Stomach (tissue), 9 donors: ENCODE data around the gene RBFOX1. TPM values are rescaled to one million over a fixed set of nuclear protein-coding genes. Genes with fewer than 3 reads are reported as not detected.

ENCODE experiments used
- DNase-seq, 2 donors: peaks; one replicate each; pipeline versions ENCODE4 v3.0.0 to v3.0.0-alpha.2; 2013 to 2019
- H3K27ac ChIP-seq, 5 donors: fragments of 200-600 bp in 4 of 5; sonication (generic) in 4 of 5; one replicate each; pipeline ENCODE4 v1.5.1; 2013 to 2019; ENCODE audit warnings: mild to moderate bottlenecking in 1 of 5, moderate library complexity in 1 of 5
- H3K27me3 ChIP-seq, 3 donors: fragments of 200-600 bp; sonication (generic); one replicate each; pipeline ENCODE4 v1.5.1; 2017 to 2019; ENCODE audit warnings: mixed run types in 1 of 3
- H3K36me3 ChIP-seq, 4 donors: fragments of 200-600 bp; sonication (generic); 1 replicate in 3 of 4; 2 replicates in 1 of 4; pipeline ENCODE4 v1.5.1; 2016 to 2019
- H3K4me1 ChIP-seq, 4 donors: fragments of 200-600 bp; sonication (generic); one replicate each; pipeline ENCODE4 v1.5.1; 2016 to 2019
- H3K4me3 ChIP-seq, 4 donors: fragments of 200-600 bp; sonication (generic) in 3 of 4; one replicate each; pipeline ENCODE4 v1.5.1; 2016 to 2019; ENCODE audit warnings: mild to moderate bottlenecking in 1 of 4
- H3K9me3 ChIP-seq, 4 donors: fragments of 200-600 bp; sonication (generic); one replicate each; pipeline ENCODE4 v1.5.1; 2016 to 2019
- CTCF ChIP-seq, 7 experiments: fragments of 450-650 bp in 4 of 7; fragments of 200-600 bp in 3 of 7; sonication (generic) in 3 of 7; IDR thresholded peaks; one replicate each; pipeline ENCODE4 v1.5.1; 2016 to 2019; ENCODE audit warnings: antibody characterized with exemption in 7 of 7, control low read depth in 2 of 7, mild to moderate bottlenecking in 1 of 7
- EP300 ChIP-seq: sonication (generic); formaldehyde crosslinking; IDR thresholded peaks from one replicate; pipeline ENCODE4 v1.6.1; 2017; ENCODE audit warnings: antibody characterized with exemption
- POLR2A ChIP-seq, 4 donors: fragments of 450-650 bp; IDR thresholded peaks; one replicate each; pipeline ENCODE4 v1.6.1; 2016; ENCODE audit warnings: antibody characterized with exemption in 4 of 4, control low read depth in 2 of 4, mild to moderate bottlenecking in 1 of 4, moderate library complexity in 1 of 4
- POLR2AphosphoS5 ChIP-seq, 3 donors: sonication (generic); formaldehyde crosslinking; IDR thresholded peaks; one replicate each; pipeline ENCODE4 v1.6.1; 2016; ENCODE audit warnings: antibody characterized with exemption in 3 of 3
- WGBS, 5 donors: extraction: QIAGEN DNeasy Blood & Tissue Kit in 3 of 5; methylation state at CpG; one replicate each; pipeline versions ENCODE4 v1.1.5 to v1.1.7; 2013 to 2018; 5-methylcytosine and 5-hydroxymethylcytosine counted together
- intact Hi-C: fragments of 100-400 bp; cut with DNase I; formaldehyde crosslinking; loops from one replicate; pipeline ENCODE4 v1.15.1; 2023; ENCODE audit warnings: low total_unique reads
- polyA plus RNA-seq, 3 donors: library from polyadenylated mRNA; stranded (reverse); fragments of 200-250 nt; gene quantifications; one replicate each; pipeline ENCODE4 v1.2.3, GENCODE V29; 2013
- total RNA-seq, 5 donors: library from RNA; depleted of rRNA; stranded (reverse); fragments of >200 nt; gene quantifications; one replicate each; pipeline versions ENCODE4 v1.1.0 to v1.2.3, GENCODE V29; 2014 to 2016
- donor health status: healthy with polysubstance abuse.
- donor health status: Bipolar disorder and iron deficiency.
- donor health status: healthy.

Gene RBFOX1
- total and polyA plus RNA-seq, 8 donors, result 0.03 to 20.9 (median 0.35) TPM; not detected in 4

GRCh38 chr16:7450440-7450839, 117.8 kb downstream of the RBFOX1 start:
- Histone ChIP-seq H3K27me3 (no peaks in the 10 kb centered on the region), H3K4me1 (no peaks in the 10 kb centered on the region), H3K36me3 (no peaks in the 10 kb centered on the region), H3K9me3 (peaks cover 0 to 11% (median 8%) of the 10 kb centered on the region in 4 donors), H3K4me3 (no peak overlapping the region), H3K27ac (no peak overlapping the region)
- 77 to 89% (median 81%) methylated on average over 7 of the region's 7 CpGs for WGBS, 5 donors
- intact Hi-C loops, result no loop called here
- TF ChIP-seq POLR2AphosphoS5 (IDR thresholded peaks at IDR 0.05) (no peak), POLR2A (IDR thresholded peaks at IDR 0.05) (no peak), EP300 (no peak), CTCF (IDR thresholded peaks at IDR 0.05) (no peak)
- DNase-seq, result no peak

- H3K27ac ChIP-seq, result no peak overlapping the region
- 29 to 67% (median 53%) methylated on average over 6 of the region's 6 CpGs for WGBS, 5 donors
- no peaks in the 10 kb centered on the region for H3K36me3 ChIP-seq
- no peaks in the 10 kb centered on the region for H3K27me3 ChIP-seq
- H3K4me3 ChIP-seq, result no peak overlapping the region
- no peak for TF ChIP-seq CTCF (IDR thresholded peaks at IDR 0.05)
- TF ChIP-seq POLR2A (IDR thresholded peaks at IDR 0.05), result no peak
- no peak for TF ChIP-seq EP300
- TF ChIP-seq POLR2AphosphoS5 (IDR thresholded peaks at IDR 0.05), result no peak
- intact Hi-C loops, result no loop called here
- H3K9me3 ChIP-seq, result peaks cover 0 to 18% (median 9%) of the 10 kb centered on the region in 4 donors
- H3K4me1 ChIP-seq, result no peaks in the 10 kb centered on the region
- no peak for DNase-seq
Observed at GRCh38 chr16:7452090-7452489, 119.4 kb downstream of the RBFOX1 start.

GRCh38 chr16:7456211-7456610, 123.6 kb downstream of the RBFOX1 start:
- DNase-seq, result peak in 1 of 2 donors; percentile 7
- Histone ChIP-seq H3K9me3 (peaks cover 0 to 18% (median 9%) of the 10 kb centered on the region in 4 donors), H3K27ac (no peak overlapping the region), H3K4me1 (no peaks in the 10 kb centered on the region), H3K27me3 (no peaks in the 10 kb centered on the region), H3K4me3 (no peak overlapping the region), H3K36me3 (no peaks in the 10 kb centered on the region)
- TF ChIP-seq EP300, result no peak
- TF ChIP-seq POLR2A (IDR thresholded peaks at IDR 0.05), result no peak
- no peak for TF ChIP-seq POLR2AphosphoS5 (IDR thresholded peaks at IDR 0.05)
- TF ChIP-seq CTCF (IDR thresholded peaks at IDR 0.05), result no peak
- WGBS, 5 donors, result 34 to 49% (median 38%) methylated on average over 5 of the region's 5 CpGs
- intact Hi-C loops, result no loop called here

GRCh38 chr16:7458144-7458543, 125.5 kb downstream of the RBFOX1 start:
- WGBS, 5 donors, result 65 to 82% (median 80%) methylated on average over 3 of the region's 3 CpGs
- DNase-seq, result no peak
- TF ChIP-seq POLR2A (IDR thresholded peaks at IDR 0.05) (no peak), POLR2AphosphoS5 (IDR thresholded peaks at IDR 0.05) (no peak), CTCF (IDR thresholded peaks at IDR 0.05) (no peak), EP300 (no peak)
- Histone ChIP-seq H3K27me3 (no peaks in the 10 kb centered on the region), H3K4me1 (no peaks in the 10 kb centered on the region), H3K9me3 (peaks cover 0 to 18% (median 9%) of the 10 kb centered on the region in 4 donors), H3K4me3 (no peak overlapping the region), H3K36me3 (no peaks in the 10 kb centered on the region), H3K27ac (no peak overlapping the region)
- intact Hi-C loops, result no loop called here
